ENCODE measurements around the gene TMEM30A.

The TMEM30A gene

DNA sequence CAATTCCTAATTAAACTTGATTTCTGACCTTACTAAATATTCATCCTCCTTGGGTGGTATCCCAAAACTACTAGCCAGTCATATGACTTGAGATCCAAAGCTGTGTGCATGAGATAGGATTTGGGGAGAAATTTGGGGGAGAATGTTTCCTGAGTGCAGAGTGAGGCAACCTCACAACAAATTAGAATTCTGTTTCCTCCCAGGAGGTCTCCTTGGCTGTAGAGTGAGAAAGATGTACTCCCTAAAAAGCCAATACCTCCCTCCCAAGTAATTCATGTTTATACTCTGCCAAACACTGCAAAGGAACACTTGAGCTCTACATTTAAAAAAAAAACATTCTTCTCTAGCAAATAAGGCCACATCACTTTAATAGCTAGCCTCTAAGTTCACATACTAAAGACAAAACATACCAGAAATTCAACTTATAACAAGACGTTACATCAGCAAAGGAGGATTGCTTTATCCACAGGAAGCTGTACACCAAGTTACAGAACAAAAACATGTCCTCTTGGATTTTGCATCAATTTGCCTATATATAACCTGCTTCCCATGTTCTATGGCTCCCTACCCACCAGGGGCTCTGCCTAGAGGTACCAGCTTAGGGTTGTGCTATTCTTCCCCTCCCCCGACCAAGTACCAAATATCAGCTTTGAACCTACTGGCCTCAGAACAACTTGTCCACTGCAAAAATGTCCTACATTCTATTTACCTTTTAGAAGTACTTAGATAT, 15.4 kb upstream of the TMEM30A start:
- TF ChIP-seq, protein P1, sequence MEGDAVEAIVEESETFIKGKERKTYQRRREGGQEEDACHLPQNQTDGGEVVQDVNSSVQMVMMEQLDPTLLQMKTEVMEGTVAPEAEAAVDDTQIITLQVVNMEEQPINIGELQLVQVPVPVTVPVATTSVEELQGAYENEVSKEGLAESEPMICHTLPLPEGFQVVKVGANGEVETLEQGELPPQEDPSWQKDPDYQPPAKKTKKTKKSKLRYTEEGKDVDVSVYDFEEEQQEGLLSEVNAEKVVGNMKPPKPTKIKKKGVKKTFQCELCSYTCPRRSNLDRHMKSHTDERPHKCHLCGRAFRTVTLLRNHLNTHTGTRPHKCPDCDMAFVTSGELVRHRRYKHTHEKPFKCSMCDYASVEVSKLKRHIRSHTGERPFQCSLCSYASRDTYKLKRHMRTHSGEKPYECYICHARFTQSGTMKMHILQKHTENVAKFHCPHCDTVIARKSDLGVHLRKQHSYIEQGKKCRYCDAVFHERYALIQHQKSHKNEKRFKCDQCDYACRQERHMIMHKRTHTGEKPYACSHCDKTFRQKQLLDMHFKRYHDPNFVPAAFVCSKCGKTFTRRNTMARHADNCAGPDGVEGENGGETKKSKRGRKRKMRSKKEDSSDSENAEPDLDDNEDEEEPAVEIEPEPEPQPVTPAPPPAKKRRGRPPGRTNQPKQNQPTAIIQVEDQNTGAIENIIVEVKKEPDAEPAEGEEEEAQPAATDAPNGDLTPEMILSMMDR (conservative IDR thresholded peaks at IDR 0.05; ENCODE audit: low read depth), result no peak
- H3K27ac ChIP-seq, result no peak overlapping the region
- POLR2A ChIA-PET (ENCODE audit: low non-redundant PET), result no interaction called here
- CTCF ChIA-PET, result interaction anchor here (0.9 kb wide), 1 partner anchor 246 kb away, joined by 4 read pairs; no protein-coding TSS in a partner anchor
- DNase-seq (ENCODE audit: low spot score), result no peak

DNA sequence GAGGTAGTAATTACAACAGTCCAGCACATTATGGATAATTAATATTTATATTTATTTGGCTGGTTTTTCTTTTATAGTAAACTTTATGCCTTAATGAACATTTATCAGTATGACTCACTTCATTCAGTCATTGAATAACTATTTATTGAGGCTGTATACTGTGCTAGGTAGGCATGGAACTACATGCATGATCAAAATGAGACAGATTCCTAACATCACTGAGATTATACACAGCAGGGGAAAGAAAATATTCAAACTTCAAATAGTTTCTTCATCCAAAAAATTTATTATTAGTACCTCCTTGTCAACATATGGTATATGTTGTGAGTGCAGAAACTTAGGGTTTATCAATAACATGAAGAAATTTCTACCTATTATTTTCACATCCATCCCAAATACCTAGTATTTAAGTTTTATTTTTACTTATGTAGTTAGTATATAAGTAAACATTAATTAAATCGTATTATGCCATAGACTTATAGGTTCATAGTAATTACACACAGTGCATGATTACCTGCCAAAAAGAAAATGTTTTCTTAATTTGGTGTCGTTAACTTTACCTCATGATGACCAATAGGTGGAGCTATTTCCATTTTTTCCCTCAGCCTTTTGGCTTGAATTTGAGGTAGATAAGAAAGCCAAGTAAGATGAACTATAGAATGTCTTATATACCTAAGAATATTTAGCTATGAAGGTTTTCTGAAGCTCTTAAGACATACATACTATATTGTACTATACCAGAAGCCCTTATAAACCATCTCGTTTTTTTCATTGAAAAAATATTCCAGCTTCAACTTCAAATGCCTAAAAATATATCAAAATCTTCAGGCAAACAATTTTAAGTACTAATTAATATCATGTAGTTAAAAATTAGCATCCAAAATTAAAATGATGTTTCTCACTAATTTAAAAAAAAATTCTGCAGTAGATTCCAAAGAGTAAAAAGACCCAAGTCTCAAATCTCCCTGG, 12.5 kb upstream of the TMEM30A start:
- DNase-seq (ENCODE audit: low spot score), result peak; percentile 16
- no peak overlapping the region for H3K27ac ChIP-seq
- CTCF ChIA-PET, result interaction anchor here (0.5 to 1.0 kb wide), 11 partner anchors 13 to 1416 kb away, joined by 3 to 6 read pairs (median 3); no protein-coding TSS in a partner anchor
- POLR2A ChIA-PET (ENCODE audit: low non-redundant PET), result no interaction called here
- TF ChIP-seq, protein P1 (conservative IDR thresholded peaks at IDR 0.05; ENCODE audit: low read depth), result peak; percentile 77

DNA sequence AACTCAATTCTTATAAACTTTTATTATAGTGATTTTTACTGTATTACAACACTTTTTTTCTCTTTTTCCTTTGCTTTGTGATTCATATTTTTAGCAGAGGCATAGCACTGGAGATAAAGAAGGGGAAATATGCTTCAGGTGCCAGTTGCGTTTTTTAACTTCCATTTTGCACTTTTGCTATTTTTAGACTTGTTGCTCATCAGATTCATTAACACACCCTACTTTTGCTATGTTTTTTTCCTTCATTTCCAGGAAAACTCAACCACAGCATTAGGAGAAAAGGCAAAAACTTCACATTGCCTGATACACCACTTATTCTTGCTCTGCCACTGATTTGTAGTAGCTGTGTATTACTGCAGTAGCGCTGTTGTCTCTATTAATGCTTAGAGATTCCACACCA, 8.0 kb upstream of the TMEM30A start:
- CTCF ChIA-PET, result no interaction called here
- DNase-seq (ENCODE audit: low spot score), result no peak
- POLR2A ChIA-PET (ENCODE audit: low non-redundant PET), result no interaction called here
- TF ChIP-seq, protein P1 (conservative IDR thresholded peaks at IDR 0.05; ENCODE audit: low read depth), result no peak
- no peak overlapping the region for H3K27ac ChIP-seq

DNA sequence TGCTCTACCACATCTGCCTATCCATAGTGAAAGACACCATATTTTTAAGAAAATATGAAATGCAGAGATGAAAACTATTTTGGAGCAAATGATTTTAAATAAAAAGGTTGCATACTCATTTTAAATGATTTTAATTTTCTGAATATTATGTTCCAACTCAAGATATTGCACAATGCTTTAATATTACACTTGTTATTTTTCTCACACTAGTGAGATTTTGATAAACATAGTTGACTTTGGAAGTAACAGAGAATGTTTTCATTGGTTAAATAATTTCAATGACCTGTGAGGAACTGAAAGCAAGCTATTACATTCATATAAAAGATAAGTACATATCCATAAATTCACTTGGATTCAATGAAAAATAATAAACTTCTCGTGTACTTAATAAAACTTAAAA, 7.2 kb upstream of the TMEM30A start:
- H3K27ac ChIP-seq, result no peak overlapping the region
- TF ChIP-seq, protein P1 (conservative IDR thresholded peaks at IDR 0.05; ENCODE audit: low read depth), result no peak
- ChIA-PET POLR2A (ENCODE audit: low non-redundant PET) (no interaction called here), CTCF (no interaction called here)
- no peak for DNase-seq (ENCODE audit: low spot score)

DNA sequence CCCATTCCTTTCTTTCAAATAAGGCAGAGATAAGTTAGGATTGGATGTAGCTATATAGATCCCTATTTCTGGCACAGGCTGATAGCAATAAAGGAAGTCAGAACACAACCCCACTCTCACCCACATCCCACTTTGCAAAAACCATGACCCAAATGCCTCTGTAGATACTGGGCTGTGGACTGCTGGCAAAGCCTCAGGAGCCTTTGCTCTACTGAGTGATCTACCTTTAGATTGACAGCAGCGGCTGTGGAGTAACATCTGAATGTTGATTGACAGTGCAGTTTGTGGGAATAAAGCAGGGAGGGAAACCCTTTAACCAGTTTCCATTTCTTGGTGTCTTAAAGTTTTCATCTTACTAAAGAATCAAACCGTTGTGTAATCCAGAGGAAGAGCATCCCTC, 6.7 kb upstream of the TMEM30A start:
- no peak for DNase-seq (ENCODE audit: low spot score)
- TF ChIP-seq, protein P1 (conservative IDR thresholded peaks at IDR 0.05; ENCODE audit: low read depth), result no peak
- no peak overlapping the region for H3K27ac ChIP-seq
- CTCF ChIA-PET, result no interaction called here
- POLR2A ChIA-PET (ENCODE audit: low non-redundant PET), result no interaction called here

DNA sequence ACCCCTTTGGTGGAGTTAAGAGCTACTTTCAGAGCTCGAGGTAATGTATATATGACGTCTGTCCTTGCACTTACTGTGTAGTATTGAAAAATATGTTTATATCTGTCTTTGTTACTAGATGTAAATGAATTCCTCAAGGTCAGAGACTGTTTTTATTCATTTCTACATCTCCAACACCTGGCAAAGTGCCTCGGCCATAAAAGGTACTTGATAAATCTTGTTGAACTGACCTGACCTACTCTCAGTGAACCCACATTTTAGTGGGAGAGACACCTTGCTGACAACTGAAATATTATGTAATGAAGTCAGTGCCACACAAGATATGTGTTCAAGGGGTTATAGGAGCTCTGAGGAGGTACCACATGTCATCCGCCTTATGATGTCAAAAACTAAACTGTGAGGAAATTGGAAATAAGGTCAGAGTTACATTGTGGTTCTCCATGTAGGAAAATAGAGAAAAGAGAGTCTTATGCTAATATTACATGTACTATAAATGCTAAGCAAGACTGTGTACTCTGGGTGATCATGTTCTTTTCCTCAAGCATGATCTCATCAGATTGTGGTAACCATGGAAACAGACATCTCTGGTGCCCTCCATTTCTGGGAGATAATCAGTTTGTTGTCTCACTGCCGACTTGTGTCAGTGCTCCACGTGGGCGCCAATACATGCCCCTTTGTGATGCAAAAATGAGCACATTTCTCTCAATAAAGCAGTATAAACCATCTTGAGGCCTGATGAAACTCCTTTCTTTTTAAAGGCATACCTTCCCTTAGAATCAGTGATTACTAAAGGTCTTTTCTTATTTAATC, 5.7 kb upstream of the TMEM30A start:
- ChIA-PET CTCF (no interaction called here), POLR2A (ENCODE audit: low non-redundant PET) (no interaction called here)
- no peak overlapping the region for H3K27ac ChIP-seq
- DNase-seq (ENCODE audit: low spot score), result no peak
- TF ChIP-seq, protein P1 (conservative IDR thresholded peaks at IDR 0.05; ENCODE audit: low read depth), result no peak
